HL-60 (cell line): ENCODE measurements around the gene CHST11.

Experiments
- CTCF ChIP-seq: IDR thresholded peaks from one replicate; pipeline ENCODE4 v1.5.1; 2011; ENCODE audit warnings: low read length, control low read depth, inconsistent platforms; ENCODE audit not compliant: insufficient read depth
- POLR2AphosphoS5 ChIP-seq: IDR thresholded peaks from 2 replicates; pipeline ENCODE4 v1.6.1; 2012; ENCODE audit warnings: low read depth
- REST ChIP-seq: IDR thresholded peaks from 2 replicates; pipeline ENCODE4 v1.6.1; 2012; ENCODE audit warnings: low read depth; ENCODE audit not compliant: insufficient replicate concordance
- SPI1 ChIP-seq: IDR thresholded peaks from 2 replicates; pipeline ENCODE4 v1.6.1; 2012; ENCODE audit warnings: low read depth, mild to moderate bottlenecking, borderline replicate concordance

- no peak for TF ChIP-seq CTCF
- no peak for TF ChIP-seq SPI1
- no peak for TF ChIP-seq REST
- no peak for TF ChIP-seq POLR2AphosphoS5
These were observed 5.6 kb downstream of the CHST11 start for GRCh38 chr12:104462325-104462724.
